Activated CD4-positive, alpha-beta T cell treated with anti-CD3 and anti-CD28 coated beads, Interleukin-2, amount 10 ng/mL, durations not matched to agents 7 days and 5 days (primary cell): ENCODE results near the gene FAM9C. TPM values are rescaled to one million over a fixed set of nuclear protein-coding genes. Genes with fewer than 3 reads are reported as not detected.
A peak's percentile ranks its signal among the peaks of the same experiment; 100 is the strongest.

Source experiments
- CTCF ChIA-PET: fragments of 350-600 bp; sonication (Branson Sonifier 250); formaldehyde crosslinking; loops from one replicate; lab custom pipeline; 2021; ENCODE audit warnings: antibody characterized with exemption; lab: Charles Lee
- POLR2A ChIA-PET: fragments of 350-600 bp; sonication (Branson Sonifier 250); formaldehyde crosslinking; loops from one replicate; lab custom pipeline; 2021; ENCODE audit warnings: antibody characterized with exemption; lab: Charles Lee
- DNase-seq: peaks from one replicate; pipeline ENCODE4 v3.0.0-alpha.2; 2020
- H3K27ac Mint-ChIP-seq: one replicate; pipeline ENCODE4 v1.8.0; 2021; ENCODE audit warnings: mild to moderate bottlenecking, moderate library complexity, mixed read lengths
- H3K27me3 Mint-ChIP-seq: one replicate; pipeline ENCODE4 v1.8.0; 2021; ENCODE audit warnings: mixed read lengths
- H3K36me3 Mint-ChIP-seq: one replicate; pipeline ENCODE4 v1.8.0; 2021; ENCODE audit warnings: low read depth, mixed read lengths
- H3K4me1 Mint-ChIP-seq: one replicate; pipeline ENCODE4 v1.8.0; 2021; ENCODE audit warnings: mixed read lengths
- H3K4me3 Mint-ChIP-seq: one replicate; pipeline ENCODE4 v1.8.0; 2021; ENCODE audit warnings: mild to moderate bottlenecking, moderate library complexity, mixed read lengths
- H3K9me3 Mint-ChIP-seq: one replicate; pipeline ENCODE4 v1.8.0; 2021; ENCODE audit warnings: mixed read lengths
- total RNA-seq, 2 experiments: library from RNA; stranded (reverse); gene quantifications; one replicate each; pipeline ENCODE4 v1.2.3, GENCODE V29; 2021

The FAM9C gene
- total RNA-seq, 2 experiments from 2014 or later, result not detected

DNA sequence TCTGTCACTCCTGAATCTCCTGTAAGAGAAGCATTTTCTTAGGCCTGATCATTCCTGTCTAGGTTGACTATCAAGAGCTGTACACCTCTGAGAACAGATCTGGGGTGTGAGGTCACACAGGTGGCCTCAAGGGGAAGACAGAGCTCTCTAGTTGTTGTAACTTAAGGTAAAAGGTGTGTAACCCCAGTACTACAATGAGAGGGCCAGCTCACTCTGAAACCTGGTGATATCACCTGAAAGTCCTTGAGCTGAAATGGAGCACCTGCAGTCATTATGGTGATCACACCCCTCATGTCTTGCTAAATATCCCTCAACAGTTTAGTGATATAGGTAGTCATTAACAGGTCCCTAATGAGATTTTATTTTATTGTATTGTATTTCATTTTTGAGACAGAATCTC, 8.8 kb upstream of the FAM9C start:
- H3K36me3 Mint-ChIP-seq, result peaks cover 35% of the 10 kb centered on the region
- CTCF ChIA-PET, result interaction anchor here (1.5 kb wide), 1 partner anchor 10 kb away, joined by 5 read pairs; no protein-coding TSS in a partner anchor
- H3K27ac Mint-ChIP-seq, result peak overlapping the region; percentile 96
- H3K27me3 Mint-ChIP-seq, result no peaks in the 10 kb centered on the region
- peaks cover 7% of the 10 kb centered on the region for H3K9me3 Mint-ChIP-seq
- no peak overlapping the region for H3K4me3 Mint-ChIP-seq
- DNase-seq, result no peak
- peaks cover 53% of the 10 kb centered on the region for H3K4me1 Mint-ChIP-seq
- POLR2A ChIA-PET, result no interaction called here

DNA sequence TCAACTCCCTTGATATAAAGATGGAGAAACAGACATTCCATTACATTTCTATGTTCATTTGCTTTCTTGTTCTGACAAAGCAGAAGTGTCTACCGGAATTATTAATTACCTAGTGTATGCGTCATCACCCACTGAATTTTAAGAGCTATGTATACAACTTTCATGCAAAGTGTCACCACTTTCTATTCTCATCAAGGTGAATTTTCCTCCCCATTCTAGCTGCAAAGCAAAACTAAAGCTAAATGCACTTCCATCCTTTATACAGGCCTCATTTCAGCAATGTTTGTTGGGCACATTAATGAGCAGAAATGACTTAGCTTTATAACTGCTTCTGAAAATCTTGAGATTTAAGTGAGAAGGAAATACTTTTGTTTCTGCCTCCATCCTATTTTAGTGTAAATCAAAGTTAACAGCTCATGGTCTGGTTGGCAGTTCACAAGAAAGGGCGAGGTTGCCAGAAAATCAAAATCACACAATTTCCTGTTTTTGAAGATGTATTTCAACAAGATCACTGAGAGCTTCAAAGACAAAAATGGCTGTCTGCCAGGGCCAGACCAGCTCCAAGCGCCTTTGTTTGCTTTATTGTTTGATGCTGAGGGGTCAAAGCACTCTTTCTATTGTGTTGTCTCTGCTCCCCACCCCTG, 7.2 kb upstream of the FAM9C start:
- Mint-ChIP-seq H3K9me3 (peaks cover 8% of the 10 kb centered on the region), H3K4me3 (no peak overlapping the region), H3K27ac (peak overlapping the region; percentile 96), H3K4me1 (peaks cover 67% of the 10 kb centered on the region), H3K27me3 (no peaks in the 10 kb centered on the region), H3K36me3 (peaks cover 29% of the 10 kb centered on the region)
- POLR2A ChIA-PET, result interaction anchor here (0.6 to 1.2 kb wide), 5 partner anchors 25 to 84 kb away, joined by 3 to 6 read pairs (median 4); no protein-coding TSS in a partner anchor
- peak; percentile 54 for DNase-seq
- CTCF ChIA-PET, result interaction anchor here (0.6 to 1.7 kb wide), 5 partner anchors 9 to 105 kb away, joined by 3 to 5 read pairs (median 4); no protein-coding TSS in a partner anchor

DNA sequence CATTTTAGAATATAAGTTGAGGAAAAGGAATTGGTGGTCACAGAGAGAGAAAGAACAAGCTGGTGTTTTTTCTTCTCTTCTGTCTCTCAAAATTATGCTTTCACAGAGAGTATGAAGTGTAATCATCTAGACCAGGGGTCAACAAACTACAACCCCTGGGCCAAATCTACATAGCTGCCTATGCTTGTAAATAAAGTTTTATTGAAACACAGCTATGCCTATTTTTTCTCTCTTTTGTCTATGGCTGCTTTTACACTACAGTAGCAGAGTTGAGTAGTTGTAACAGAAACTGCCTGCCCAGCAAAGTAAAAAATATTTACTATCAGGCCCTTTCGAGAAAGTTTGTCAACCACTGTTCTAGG, 6.7 kb upstream of the FAM9C start:
- H3K4me3 Mint-ChIP-seq, result no peak overlapping the region
- POLR2A ChIA-PET, result interaction anchor here (0.6 to 1.2 kb wide), 4 partner anchors 25 to 83 kb away, joined by 3 to 6 read pairs (median 4); no protein-coding TSS in a partner anchor
- peaks cover 70% of the 10 kb centered on the region for H3K4me1 Mint-ChIP-seq
- H3K27ac Mint-ChIP-seq, result peak overlapping the region; percentile 96
- CTCF ChIA-PET, result interaction anchor here (0.6 to 1.7 kb wide), 5 partner anchors 8 to 104 kb away, joined by 3 to 5 read pairs (median 4); no protein-coding TSS in a partner anchor
- DNase-seq, result no peak
- no peaks in the 10 kb centered on the region for H3K27me3 Mint-ChIP-seq
- H3K9me3 Mint-ChIP-seq, result peaks cover 8% of the 10 kb centered on the region
- H3K36me3 Mint-ChIP-seq, result peaks cover 28% of the 10 kb centered on the region

DNA sequence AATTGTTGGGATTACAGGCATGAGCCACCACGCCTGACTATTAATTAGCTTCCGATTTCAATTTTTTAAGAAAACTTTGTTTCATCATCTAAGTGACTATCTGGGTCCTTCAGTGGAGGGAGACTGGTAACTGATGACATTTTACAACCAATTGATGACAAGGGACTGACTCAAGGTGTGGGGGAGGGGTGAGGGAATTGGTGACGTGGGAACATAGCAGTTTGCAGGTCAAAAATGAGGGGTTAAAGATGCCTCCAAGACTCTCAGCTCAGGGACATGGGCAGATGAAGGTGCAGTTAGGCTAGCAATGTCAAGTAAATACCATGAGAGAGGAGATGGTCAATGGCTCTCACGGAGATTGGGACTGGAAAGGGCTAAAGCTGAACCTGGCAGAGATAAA, 5.7 kb upstream of the FAM9C start:
- POLR2A ChIA-PET, result interaction anchor here (0.6 to 0.8 kb wide), 2 partner anchors 14 to 72 kb away, joined by 3 to 4 read pairs; no protein-coding TSS in a partner anchor
- CTCF ChIA-PET, result interaction anchor here (1.1 kb wide), 1 partner anchor 58 kb away, joined by 3 read pairs; no protein-coding TSS in a partner anchor
- H3K4me1 Mint-ChIP-seq, result peaks cover 67% of the 10 kb centered on the region

DNA sequence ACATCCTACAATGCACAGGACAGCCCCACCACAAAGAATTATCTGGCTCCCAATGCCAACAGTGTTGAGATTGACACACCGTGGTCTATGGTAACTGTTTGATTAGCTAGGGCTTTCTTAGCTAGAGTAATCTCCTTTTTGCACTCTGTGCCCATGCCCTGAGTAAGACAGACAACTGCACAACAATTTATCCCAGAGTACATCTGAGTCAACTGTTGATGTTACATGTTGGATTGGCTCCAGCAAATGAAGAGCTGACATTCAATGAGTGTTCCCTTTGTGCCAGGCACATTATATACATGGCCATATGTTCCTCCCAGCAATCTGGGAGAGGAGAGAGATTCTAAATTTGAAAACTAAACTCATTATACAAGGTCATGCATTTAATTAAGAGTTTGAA, 3.9 kb upstream of the FAM9C start:
- peaks cover 5% of the 10 kb centered on the region for H3K9me3 Mint-ChIP-seq
- H3K4me3 Mint-ChIP-seq, result no peak overlapping the region
- no peaks in the 10 kb centered on the region for H3K27me3 Mint-ChIP-seq
- ChIA-PET CTCF (interaction anchor here (0.8 to 1.1 kb wide), 5 partner anchors 14 to 101 kb away, joined by 3 to 6 read pairs (median 3); no protein-coding TSS in a partner anchor), POLR2A (no interaction called here)
- no peak overlapping the region for H3K27ac Mint-ChIP-seq
- H3K4me1 Mint-ChIP-seq, result peaks cover 59% of the 10 kb centered on the region
- no peak for DNase-seq
- H3K36me3 Mint-ChIP-seq, result peaks cover 17% of the 10 kb centered on the region

More for the DNA sequence above, 5.7 kb upstream of the FAM9C start:
- H3K9me3 Mint-ChIP-seq, result peaks cover 8% of the 10 kb centered on the region
- no peak overlapping the region for H3K4me3 Mint-ChIP-seq
- peak overlapping the region; percentile 87 for H3K27ac Mint-ChIP-seq
- no peak for DNase-seq
- no peaks in the 10 kb centered on the region for H3K27me3 Mint-ChIP-seq
- H3K36me3 Mint-ChIP-seq, result peaks cover 23% of the 10 kb centered on the region

DNA sequence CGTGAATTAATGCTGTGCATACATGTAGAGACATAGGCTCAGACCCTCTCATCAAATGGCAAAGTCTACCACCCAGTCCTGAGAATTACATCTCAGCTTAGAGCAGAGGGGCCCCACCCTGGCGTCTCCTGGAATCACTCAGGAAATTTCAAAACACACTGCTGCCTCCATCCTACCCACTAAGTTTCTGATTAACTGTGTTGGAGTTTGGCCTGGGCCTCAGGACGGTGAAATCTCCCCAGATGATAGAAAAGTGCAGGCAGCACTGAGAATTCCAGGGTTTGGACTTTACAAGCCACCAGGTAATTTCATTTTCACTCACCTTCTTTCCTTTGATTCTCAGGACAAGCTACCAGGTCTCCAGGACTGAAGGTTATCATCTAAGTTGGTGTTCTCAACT, 3.3 kb upstream of the FAM9C start:
- no peak overlapping the region for H3K27ac Mint-ChIP-seq
- peaks cover 56% of the 10 kb centered on the region for H3K4me1 Mint-ChIP-seq

DNA sequence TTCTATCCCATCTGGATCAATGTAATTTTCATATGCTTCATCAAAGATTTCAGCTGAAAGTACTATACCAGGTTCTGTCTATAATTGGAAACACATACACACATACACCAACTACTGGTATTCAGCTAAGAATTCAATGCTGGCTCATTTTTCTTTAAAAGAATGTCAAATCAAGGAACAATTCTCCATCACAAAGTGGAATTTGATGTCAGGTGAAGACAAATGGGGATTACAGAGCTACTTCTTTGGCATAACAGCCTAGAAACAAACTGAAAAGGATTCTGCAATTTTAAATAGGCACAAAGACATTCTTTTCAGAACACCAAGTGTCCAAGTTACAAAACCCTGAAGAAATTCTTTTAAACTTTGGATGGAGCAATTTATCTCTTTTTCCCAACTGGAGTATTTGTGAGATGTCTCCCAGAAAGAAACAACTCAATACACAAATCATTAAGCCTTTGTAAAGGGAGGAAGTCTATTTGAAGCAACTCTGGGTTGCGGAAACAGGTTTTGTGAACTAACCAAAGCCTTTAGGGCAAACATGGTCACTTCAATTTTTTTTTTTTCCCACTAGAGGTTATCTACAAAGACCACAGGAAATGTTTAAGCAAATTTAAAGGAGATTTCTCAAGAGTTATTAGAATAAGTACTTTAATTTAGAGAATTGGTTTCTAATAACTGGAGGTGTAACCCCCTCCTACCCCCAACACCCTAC, 1.9 kb upstream of the FAM9C start:
- Mint-ChIP-seq H3K27ac (no peak overlapping the region), H3K4me3 (no peak overlapping the region), H3K27me3 (no peaks in the 10 kb centered on the region), H3K9me3 (peaks cover 5% of the 10 kb centered on the region), H3K4me1 (peaks cover 51% of the 10 kb centered on the region), H3K36me3 (peaks cover 11% of the 10 kb centered on the region)
- DNase-seq, result no peak
- ChIA-PET CTCF (interaction anchor here (1.0 to 1.2 kb wide), 2 partner anchors 11 to 18 kb away, joined by 3 to 4 read pairs; no protein-coding TSS in a partner anchor), POLR2A (interaction anchor here (0.6 kb wide), 1 partner anchor 21 kb away, joined by 3 read pairs; no protein-coding TSS in a partner anchor)

More for the DNA sequence above, 3.3 kb upstream of the FAM9C start:
- DNase-seq, result no peak
- H3K9me3 Mint-ChIP-seq, result peaks cover 5% of the 10 kb centered on the region
- POLR2A ChIA-PET, result no interaction called here
- CTCF ChIA-PET, result interaction anchor here (1.1 kb wide), 4 partner anchors 16 to 101 kb away, joined by 3 to 6 read pairs (median 4); no protein-coding TSS in a partner anchor
- H3K4me3 Mint-ChIP-seq, result no peak overlapping the region
- peaks cover 17% of the 10 kb centered on the region for H3K36me3 Mint-ChIP-seq
- H3K27me3 Mint-ChIP-seq, result no peaks in the 10 kb centered on the region

DNA sequence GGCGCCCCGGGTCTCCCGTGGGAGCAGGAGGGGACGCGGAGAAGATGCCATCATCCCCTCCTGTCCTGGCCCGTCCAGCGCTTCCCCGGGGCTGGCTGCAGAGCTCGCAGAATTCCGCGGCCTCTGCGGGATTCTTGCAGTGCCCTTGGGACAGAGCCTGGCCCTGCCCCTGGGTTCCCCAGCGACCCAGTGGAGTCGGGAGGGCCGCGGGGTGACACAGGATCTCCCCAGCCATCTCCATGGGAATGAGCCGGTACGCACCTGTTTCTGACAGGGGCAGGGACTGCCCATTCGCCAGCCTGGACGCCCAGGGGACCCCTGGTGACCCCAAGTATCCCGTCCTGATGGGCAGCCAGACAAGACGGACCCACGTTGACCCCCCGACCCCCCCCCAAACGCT, 482 bp downstream of the FAM9C start:
- Mint-ChIP-seq H3K36me3 (peaks cover 3% of the 10 kb centered on the region), H3K9me3 (peaks cover 5% of the 10 kb centered on the region), H3K27ac (no peak overlapping the region), H3K27me3 (no peaks in the 10 kb centered on the region), H3K4me1 (peaks cover 38% of the 10 kb centered on the region), H3K4me3 (no peak overlapping the region)
- ChIA-PET POLR2A (no interaction called here), CTCF (interaction anchor here (1.0 to 1.9 kb wide), 3 partner anchors 18 to 27 kb away, joined by 3 to 7 read pairs (median 3); no protein-coding TSS in a partner anchor)
- DNase-seq, result no peak

DNA sequence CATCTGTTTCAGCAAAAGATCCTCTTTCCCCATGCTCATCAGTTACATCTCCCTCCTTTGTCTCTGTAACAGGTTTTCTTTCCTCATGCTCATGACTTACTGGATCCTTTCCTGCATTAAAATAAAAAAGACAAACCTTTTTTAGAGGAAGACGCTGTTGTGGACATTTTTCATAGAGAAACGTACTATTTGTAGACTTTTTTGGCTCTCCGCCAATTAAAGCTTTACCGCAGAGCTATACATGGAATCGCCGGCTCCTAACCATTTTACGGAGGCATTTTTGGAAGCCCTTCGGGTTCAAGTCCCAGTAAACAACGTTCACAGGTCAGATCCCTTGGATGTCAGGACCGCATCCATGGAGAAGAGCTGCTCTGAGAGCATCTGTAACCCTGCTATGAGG, 1.3 kb downstream of the FAM9C start:
- no peaks in the 10 kb centered on the region for H3K36me3 Mint-ChIP-seq
- H3K4me3 Mint-ChIP-seq, result no peak overlapping the region
- CTCF ChIA-PET, result interaction anchor here (0.5 to 1.9 kb wide), 7 partner anchors 8 to 88 kb away, joined by 3 to 7 read pairs (median 5); no protein-coding TSS in a partner anchor
- DNase-seq, result no peak
- H3K4me1 Mint-ChIP-seq, result peaks cover 32% of the 10 kb centered on the region
- H3K9me3 Mint-ChIP-seq, result peaks cover 5% of the 10 kb centered on the region
- no peak overlapping the region for H3K27ac Mint-ChIP-seq
- H3K27me3 Mint-ChIP-seq, result no peaks in the 10 kb centered on the region
- POLR2A ChIA-PET, result no interaction called here

DNA sequence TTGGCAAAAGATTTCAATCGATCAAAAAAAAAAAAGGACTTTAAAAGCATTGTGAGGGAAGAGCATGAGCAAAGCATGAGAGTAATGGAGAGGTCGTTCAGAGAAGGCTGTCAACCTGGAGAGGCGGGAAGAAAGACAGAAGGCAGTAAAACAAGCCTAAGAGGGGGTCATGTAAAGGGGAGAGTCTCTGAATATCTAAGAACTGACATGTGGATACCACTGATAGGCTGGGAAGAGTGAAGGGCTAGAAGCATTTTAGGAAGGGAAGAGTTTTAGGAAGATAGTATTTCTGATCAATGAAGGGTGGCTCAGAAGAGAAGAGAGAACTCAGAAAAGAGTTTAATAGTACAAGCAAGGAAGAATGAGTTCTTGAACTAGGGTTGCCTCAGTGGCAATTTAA, 7.5 kb downstream of the FAM9C start:
- Mint-ChIP-seq H3K27ac (no peak overlapping the region), H3K36me3 (peaks cover 3% of the 10 kb centered on the region), H3K9me3 (peaks cover 3% of the 10 kb centered on the region), H3K4me1 (peaks cover 3% of the 10 kb centered on the region), H3K4me3 (no peak overlapping the region), H3K27me3 (no peaks in the 10 kb centered on the region)
- POLR2A ChIA-PET, result no interaction called here
- CTCF ChIA-PET, result no interaction called here
- DNase-seq, result no peak

DNA sequence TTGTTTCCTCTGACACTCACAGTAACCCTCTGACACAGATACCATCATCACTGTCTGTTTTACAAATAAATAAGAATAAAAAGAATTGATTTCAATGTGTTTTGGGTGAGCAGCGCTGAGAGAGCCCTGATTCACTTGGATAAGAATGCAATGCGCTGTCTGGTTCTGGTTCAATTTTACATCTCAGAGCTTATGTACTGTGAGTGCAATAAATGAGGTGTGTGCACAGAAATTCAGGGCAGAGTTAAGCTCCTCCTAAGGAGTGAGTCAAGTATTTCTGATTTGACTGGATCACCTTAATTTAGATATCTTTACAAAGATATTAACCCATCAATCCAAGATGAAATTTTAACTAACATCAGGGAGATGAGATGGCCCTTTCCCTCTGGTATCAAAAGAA, 11.2 kb downstream of the FAM9C start:
- no peaks in the 10 kb centered on the region for H3K27me3 Mint-ChIP-seq

DNA sequence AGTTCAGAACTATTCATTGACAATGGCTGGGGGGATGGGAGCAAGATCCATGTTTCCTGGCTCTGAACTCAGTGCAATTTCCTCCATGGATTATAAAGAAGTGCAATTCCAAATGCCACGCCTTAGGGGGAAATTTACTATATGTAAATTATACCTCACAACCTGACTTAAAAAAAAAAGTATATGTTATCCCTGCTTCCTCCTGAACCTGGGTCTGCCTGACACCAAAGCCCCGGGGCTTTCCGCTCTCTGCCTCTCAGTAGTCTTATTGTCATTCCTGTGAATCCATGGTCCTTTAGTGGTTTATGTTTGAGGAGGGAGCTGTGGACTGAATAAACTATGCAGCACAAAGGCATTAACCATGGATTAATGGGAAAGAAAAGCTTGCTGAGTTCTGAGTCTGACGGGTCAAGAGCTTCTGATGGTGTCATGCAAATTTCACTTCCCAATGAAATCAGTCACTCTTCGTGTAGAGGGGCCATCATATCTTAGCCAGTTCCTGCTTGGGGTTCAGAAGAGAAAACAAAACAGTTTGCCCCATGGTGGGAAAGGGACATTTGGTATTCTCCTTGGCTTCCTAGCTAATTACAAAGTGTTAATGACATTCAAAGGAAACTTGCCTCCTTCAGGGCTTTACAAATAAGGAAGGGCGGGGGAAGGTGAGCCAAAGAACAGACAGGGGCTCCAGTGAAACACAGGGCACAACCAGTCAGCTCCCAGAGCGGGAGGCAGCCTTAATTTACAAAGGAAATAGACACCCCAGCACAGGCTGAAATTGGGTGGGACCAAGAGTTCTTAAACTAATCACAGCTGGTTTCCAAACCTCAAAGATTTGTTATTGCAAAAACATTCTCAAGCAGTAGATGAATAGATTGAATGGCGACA, 14.3 kb downstream of the FAM9C start:
- peak overlapping the region; percentile 82 for H3K27ac Mint-ChIP-seq
- CTCF ChIA-PET, result interaction anchor here (0.7 kb wide), 1 partner anchor 18 kb away, joined by 6 read pairs; no protein-coding TSS in a partner anchor
- H3K27me3 Mint-ChIP-seq, result no peaks in the 10 kb centered on the region

More for the DNA sequence above, 11.2 kb downstream of the FAM9C start:
- peaks cover 34% of the 10 kb centered on the region for H3K4me1 Mint-ChIP-seq
- H3K4me3 Mint-ChIP-seq, result no peak overlapping the region
- H3K27ac Mint-ChIP-seq, result no peak overlapping the region
- CTCF ChIA-PET, result no interaction called here
- no peak for DNase-seq
- no peaks in the 10 kb centered on the region for H3K9me3 Mint-ChIP-seq
- POLR2A ChIA-PET, result no interaction called here
- H3K36me3 Mint-ChIP-seq, result peaks cover 5% of the 10 kb centered on the region

More for the DNA sequence above, 14.3 kb downstream of the FAM9C start:
- no peak for DNase-seq
- Mint-ChIP-seq H3K9me3 (peaks cover 2% of the 10 kb centered on the region), H3K4me3 (peak overlapping the region; percentile 10), H3K4me1 (peaks cover 63% of the 10 kb centered on the region), H3K36me3 (peaks cover 10% of the 10 kb centered on the region)
- POLR2A ChIA-PET, result no interaction called here
